Nucleus accumbens (tissue), 56 donors: ENCODE results near the gene TMED9.
A peak's percentile ranks its signal among the peaks of the same experiment; 100 is the strongest.

Source experiments
- DNase-seq, 56 donors: peaks; one replicate each; lab custom pipeline; 2025; lab: John Stamatoyannopoulos, UW

Gene TMED9

DNA sequence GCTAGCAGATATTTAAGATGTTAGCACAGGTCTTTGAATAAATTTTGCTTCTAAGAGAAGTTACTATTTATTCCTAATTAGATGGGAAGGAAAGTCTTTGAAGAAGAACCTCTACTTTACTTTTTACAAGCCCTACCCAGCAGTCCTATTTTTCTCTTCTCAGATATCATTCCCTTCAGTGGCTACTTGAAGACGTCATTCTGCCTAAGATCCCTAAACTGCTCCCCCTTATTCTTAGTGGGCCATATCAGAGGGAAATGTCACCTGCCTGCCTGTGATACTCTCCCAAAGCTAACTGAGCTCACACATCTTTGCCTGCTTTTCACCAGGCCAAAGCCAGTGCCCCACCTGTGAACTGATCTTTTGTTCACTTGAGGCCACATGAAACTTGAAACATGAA lies 16.5 kb upstream of the TMED9 start:
- DNase-seq: no peak

DNA sequence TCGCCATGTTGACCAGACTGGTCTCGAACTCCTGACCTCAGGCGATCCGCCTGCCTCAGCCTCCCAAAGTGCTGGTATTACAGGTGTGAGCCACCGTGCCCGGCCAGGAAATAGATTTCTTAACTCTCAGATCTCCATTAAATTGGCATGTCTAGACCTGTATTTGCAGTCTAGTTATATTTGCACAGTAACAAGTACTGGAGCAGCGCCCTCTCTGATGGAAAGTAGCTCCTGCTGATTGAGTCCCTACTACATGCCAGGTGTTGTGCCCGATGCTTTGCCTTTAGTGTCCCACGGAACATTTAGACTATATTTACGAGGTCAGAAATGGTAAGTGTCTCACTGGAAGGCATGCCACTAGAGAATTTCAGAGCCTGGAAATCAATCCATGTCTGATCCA lies 15.8 kb upstream of the TMED9 start:
- no peak for DNase-seq

GRCh38 chr5:177578316-177578715 lies 13.7 kb upstream of the TMED9 start:
- no peak for DNase-seq

DNA sequence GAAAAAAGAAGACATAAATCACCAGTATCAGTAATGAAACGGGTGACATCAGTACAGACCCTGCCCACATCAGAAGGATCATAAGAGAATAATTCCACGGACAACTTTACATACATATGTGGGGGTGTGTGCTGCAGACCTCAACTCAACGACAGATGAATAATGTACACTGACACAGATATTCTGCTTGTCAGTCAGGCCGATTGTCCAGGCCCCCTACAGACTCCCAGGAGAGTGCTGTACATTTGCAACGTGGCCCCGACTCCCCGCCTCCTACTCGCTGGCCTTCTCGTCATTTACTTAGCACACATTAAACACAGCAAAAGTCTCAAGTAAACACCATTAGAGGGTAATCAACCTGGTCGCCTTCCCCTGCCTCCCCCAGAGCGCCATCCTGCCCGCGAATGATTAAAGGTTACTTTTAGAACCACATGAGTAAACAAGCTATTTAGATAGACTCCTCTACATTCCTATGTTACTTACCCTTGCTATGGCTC lies 3.5 kb upstream of the TMED9 start:
- DNase-seq: no peak

DNA sequence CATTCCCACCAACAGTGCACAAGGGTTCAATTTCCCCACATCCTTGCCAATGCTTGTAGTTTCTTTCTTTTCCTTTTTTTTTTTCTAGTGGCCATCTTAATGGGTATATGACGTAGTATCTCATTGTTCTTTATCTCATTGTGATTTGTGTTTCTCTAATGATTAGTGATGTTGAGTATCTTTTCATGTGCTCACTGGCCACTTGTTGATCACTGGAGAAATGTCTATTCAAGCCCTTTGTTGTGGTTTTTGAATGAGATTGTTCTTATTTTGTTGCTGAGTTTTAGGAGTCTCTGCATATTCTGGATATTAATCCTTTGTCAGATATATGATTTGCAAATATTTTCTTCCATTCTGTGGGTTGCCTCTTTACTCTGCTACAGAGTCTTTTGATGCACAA lies 1.6 kb upstream of the TMED9 start:
- no peak for DNase-seq

DNA sequence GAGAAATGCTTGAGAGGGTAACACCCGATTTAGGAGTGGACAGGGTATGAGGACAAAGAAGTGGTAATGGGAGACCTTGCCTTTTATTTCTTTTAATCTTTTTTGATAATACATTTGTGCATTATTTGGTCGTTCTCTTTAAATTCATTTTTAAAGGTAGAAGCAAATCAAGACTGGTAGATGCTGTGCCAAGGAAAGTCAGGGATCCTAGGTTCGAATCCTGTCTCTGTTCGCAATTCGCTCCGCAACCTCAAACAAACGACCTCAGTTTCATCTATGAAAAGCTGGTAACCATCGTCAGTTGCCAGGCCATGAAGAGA lies 353 bp upstream of the TMED9 start:
- DNase-seq: no peak

GRCh38 chr5:177592905-177593304 lies 902 bp downstream of the TMED9 start:
- DNase-seq: no peak

GRCh38 chr5:177593511-177593910 lies 1.5 kb downstream of the TMED9 start:
- DNase-seq: no peak

- no peak for DNase-seq
Measured at GRCh38 chr5:177594071-177594470, 2.1 kb downstream of the TMED9 start.

- no peak for DNase-seq
Measured at GRCh38 chr5:177595026-177595585, 3.1 kb downstream of the TMED9 start.

DNA sequence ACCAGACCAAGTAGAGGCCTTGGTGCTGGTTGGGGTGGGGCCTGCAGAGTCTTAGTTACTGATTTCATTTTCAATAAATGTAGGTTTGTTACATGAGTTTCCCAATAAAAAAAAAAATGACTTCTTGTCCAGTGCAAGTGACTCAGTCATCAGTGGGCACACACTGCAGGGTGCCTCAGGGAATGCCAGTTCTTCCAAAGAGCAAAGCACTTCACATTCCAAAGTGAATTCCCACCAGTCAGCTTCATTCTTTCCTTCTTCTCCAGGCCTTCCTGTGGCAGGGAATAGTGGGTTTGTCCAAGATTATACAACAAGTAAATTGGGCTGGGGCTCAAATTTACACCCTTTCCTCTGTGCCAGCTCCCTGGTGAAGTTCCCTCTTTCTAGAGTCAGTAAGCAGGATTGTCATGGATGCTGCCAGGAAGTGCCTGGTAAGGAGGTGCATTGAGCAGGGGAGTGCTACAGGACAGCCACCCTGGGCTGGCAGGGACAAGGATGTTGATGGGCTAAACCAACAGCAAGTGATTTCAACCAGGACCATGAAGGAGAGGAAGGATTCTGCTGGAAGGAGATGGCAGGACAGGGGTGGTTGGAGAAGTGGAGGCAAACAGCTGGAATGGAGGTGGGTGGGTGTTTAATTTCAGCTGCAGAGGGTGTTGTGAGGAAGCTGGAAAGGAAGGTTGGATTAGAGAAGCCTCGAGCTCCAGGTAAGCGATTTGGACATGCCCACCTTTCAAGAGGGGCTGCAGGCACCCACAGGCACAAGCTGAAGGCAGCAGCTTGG lies 4.2 kb downstream of the TMED9 start:
- no peak for DNase-seq

DNA sequence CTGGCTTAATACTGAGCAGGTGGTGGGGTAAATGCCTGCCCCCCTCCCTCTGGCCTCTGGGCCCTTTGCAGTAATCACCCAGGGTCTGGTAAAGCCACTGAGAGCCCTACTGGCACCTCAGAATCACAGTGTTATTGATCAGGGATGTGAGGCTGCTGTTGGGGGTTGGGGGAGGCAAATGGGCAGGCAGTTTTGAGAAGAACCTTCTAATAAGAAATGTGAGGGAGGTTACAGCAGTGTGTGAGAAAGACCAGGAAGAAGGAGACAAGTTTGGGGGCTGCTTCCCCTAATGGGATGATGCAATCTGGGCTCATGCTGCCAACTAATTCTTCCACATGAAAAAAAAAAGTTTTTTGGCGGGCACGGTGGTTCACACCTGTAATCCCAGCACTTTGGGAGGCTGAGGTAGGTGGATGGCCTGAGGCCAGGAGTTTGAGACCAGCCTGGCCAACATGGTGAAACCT lies 4.8 kb downstream of the TMED9 start:
- DNase-seq: no peak

DNA sequence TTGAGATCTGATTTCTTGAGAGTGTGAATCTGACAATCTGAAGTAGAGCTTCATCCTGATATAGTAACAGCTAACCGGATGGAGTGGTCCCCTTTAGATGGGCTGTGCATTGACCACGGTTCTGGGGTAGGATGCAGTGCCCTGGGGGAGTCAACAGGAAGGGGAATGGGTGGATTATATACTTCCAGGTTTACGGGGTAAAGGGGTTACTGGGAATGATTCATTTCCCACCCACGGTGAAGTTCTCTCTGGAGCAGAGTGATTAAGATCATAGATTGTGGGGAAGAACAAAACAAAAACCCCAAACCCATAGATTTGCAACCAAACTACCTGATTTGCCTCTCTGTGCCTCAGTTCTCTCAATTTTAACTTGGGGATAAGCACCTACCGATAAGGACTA lies 6.5 kb downstream of the TMED9 start:
- no peak for DNase-seq

- peak in 54 of 56 donors; percentile 34 to 86 (median 71) for DNase-seq
Measured at GRCh38 chr5:177599731-177600507, 7.9 kb downstream of the TMED9 start, which contains the start of gene B4GALT7. Gene B4GALT7 (plus strand): TSS chr5:177600132. CDS start chr5:177600211, 79 bp downstream.

GRCh38 chr5:177600508-177601018 lies 8.6 kb downstream of the TMED9 start:
- DNase-seq: peak in 5 of 56 donors; percentile 23 to 43 (median 35)

DNA sequence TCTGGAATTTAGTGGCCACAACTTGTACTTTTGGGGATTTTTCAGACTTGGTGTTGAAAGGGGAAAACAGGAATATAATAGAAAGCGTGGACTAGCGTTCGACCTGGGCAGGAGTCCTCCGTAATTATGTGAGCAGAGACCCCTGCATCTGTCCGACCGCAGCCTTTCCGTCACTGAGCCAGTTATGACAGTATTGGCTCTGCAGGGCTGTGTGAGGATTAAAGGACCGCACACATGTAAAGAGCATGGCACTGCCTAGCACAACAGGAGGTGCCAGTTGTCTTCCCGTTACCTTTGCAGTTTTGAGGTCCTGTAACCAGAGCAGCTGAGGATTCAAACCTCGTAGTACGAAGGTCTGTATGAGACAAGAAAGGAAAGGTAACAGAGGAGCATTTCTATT lies 9.1 kb downstream of the TMED9 start:
- DNase-seq: no peak

GRCh38 chr5:177601577-177602457 lies 9.8 kb downstream of the TMED9 start:
- DNase-seq: no peak

- DNase-seq: no peak
Measured at GRCh38 chr5:177602458-177602830, 10.4 kb downstream of the TMED9 start.

GRCh38 chr5:177603631-177604030 lies 11.6 kb downstream of the TMED9 start:
- DNase-seq: no peak

- no peak for DNase-seq
Measured at GRCh38 chr5:177604116-177604521, 12.1 kb downstream of the TMED9 start.
